HG03097 (cell line): ENCODE measurements around the gene RAI2.

Experiments used
- ATAC-seq: cut with Tn5 transposase; IDR thresholded peaks from one replicate; pipeline ENCODE4 v1.9.1; 2021; ENCODE audit not compliant: unreplicated experiment, low FRiP score

Gene RAI2

DNA sequence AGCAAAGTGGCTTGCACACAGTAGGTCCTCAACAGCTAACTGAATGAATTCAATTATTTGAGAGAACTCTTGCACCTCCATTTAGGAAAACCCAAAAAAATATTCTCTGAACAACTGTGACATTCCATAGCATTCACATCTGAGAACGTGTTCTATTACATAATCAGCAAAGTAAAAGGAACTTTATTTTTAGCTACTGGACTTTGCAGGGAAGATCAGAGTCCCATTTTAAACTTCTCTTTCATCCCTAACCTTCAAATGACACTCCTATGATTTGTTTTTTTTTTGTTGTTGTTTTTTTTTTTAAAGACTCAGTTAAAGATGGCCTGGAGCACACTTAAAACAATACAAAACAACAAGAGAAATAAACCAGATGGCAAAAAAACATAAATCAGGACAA lies 30.9 kb downstream of the RAI2 start:
- no peak for ATAC-seq

- no peak for ATAC-seq
Measured at GRCh38 chrX:17829566-17829965, 31.5 kb downstream of the RAI2 start.

- ATAC-seq: no peak
Measured at GRCh38 chrX:17828171-17828570, 32.9 kb downstream of the RAI2 start.

GRCh38 chrX:17826609-17827496 lies 34.2 kb downstream of the RAI2 start:
- ATAC-seq: no peak

- no peak for ATAC-seq
Measured at GRCh38 chrX:17824980-17825379, 36.1 kb downstream of the RAI2 start.

DNA sequence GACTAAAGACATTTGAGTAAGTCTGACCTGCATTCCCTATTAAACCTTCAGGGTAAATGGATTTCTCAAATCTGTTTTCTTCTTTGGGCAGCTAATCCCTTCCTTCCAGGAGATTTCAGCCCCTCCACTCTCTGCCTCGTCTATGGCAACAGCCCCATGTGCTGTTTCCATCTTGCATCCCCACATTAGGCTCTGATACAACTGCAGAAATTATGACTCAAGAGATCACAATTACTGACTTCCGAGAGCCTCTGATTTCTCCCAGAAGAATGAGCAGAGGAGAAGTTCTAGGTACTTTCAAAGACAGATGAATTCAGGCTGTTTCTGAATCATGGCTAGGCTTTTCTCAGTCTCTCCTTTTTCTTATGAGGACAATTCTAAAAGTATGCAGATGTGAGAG lies 38.7 kb downstream of the RAI2 start:
- ATAC-seq: no peak

DNA sequence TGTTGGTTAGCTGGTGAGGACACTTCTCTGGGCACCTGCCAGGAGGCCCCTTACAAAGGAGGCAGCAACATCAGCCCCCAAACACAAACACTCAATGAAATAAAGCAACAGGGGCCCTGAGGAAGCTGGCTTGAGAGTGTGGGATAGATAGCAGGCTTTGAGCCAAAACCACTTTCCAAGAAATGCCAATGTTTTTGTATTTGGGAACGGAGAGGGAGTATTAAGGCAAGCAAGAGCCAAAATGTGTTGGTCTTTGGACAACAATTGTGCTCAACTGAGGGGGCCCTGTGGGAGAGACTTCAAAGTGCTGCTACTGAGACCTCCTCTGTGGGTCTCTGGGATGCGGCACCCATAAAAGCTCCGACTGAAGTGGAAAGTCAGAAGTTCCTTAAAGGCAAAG lies 41.0 kb downstream of the RAI2 start:
- no peak for ATAC-seq

GRCh38 chrX:17818726-17819125 lies 42.4 kb downstream of the RAI2 start:
- no peak for ATAC-seq

DNA sequence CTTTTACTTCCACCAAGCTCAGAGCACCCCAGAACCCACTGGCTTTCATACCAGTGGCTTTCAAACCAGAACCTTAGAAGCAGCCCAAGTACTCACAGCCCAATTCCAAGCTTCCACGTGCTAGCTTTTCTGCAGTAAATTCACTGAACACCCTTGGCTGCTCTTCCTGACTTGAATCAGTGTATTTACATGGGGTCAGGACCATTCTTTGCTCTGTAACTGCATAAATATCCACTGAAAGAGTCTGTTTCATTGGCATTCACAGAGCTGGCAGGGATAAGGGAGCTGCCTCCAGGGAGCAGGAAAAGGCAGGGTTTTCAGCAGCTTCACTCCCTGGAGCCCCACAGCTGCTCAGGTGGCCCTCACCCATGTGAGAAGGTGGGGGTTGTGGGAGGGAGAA lies 43.8 kb downstream of the RAI2 start:
- ATAC-seq: no peak

- ATAC-seq: no peak
Measured at GRCh38 chrX:17814557-17814956, 46.5 kb downstream of the RAI2 start.

GRCh38 chrX:17814059-17814458 lies 47.0 kb downstream of the RAI2 start:
- no peak for ATAC-seq

DNA sequence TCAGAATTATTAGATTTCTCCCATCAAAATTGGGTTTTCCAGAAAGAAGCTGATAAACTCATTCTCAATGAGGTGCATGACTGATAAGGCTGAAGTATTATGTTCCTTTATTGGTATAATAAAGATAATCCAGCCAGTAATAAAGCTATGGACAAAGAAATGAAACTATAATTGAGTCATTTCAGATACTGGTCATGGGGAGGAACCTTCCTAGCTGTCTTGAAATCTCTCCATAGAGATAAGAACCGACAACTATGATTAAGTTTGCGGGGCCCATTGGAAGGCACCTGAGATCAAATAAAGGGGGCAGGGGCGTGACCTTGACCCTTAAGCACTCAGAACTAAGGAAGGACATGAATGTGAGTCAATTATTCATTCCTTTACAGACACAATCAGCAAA lies 47.8 kb downstream of the RAI2 start:
- ATAC-seq: no peak

GRCh38 chrX:17812763-17813162 lies 48.3 kb downstream of the RAI2 start:
- no peak for ATAC-seq

GRCh38 chrX:17809984-17810383 lies 51.1 kb downstream of the RAI2 start:
- no peak for ATAC-seq

DNA sequence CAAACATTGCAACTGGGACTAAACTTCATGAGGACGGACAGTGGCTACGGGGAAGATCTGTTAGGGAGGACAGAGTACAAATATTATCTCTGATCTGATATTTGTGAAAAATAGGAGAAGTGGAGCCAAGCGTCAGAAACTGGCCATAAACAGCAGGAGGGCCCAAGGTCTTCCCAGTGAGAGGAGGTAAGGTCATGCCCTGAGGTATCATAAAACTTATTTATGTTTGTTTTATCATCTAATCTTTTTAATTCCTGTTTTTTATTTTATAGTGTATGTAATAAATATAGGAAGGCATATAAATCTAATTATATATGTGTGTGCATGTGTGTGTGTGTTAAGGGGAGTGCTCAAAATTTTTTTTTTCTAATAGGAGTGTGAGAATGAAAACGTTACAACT lies 51.8 kb downstream of the RAI2 start:
- no peak for ATAC-seq

DNA sequence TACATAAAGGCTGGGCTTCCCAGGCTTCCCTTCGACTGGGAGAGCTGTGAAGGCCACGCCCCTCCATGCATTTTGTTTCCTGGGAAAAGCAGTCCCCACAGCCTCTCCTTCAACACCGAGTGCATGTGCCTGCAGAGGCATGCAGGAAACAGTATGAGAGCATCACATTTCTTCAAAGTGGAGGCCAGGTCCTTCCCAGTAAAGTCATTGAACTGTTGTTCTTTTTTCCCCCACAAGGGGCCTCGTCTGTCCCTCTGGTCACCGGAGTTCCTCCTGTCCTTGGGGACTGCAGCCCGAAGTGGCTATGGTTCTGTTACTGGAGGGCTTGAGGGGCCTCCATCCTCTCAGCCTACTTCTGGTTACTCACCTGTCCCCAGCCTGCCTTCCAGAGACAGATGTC lies 56.0 kb downstream of the RAI2 start:
- ATAC-seq: no peak

GRCh38 chrX:17803449-17803848 lies 57.6 kb downstream of the RAI2 start:
- ATAC-seq: no peak

- no peak for ATAC-seq
Measured at GRCh38 chrX:17802756-17803155, 58.3 kb downstream of the RAI2 start.

DNA sequence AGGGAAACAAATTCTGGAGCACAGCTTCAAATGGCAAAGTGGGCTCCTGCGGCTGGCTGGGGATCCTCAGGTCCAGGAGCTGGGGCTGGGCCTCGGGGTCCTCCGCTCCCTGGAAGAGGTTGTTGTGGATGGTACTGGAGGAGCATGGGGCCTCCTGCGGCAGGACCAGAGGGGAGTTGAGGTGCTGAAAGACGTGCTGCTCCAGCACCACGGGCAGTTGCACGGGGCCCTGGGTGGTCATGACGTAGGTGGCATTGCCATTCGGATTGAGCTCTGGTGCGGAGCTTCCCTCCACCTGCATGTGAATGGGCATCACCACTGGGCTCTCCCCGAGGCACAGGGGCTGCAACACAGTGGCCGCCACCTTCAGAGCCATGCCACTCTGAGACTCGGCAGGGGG lies 59.7 kb downstream of the RAI2 start:
- ATAC-seq: no peak

GRCh38 chrX:17798921-17799320 lies 62.2 kb downstream of the RAI2 start:
- ATAC-seq: no peak

DNA sequence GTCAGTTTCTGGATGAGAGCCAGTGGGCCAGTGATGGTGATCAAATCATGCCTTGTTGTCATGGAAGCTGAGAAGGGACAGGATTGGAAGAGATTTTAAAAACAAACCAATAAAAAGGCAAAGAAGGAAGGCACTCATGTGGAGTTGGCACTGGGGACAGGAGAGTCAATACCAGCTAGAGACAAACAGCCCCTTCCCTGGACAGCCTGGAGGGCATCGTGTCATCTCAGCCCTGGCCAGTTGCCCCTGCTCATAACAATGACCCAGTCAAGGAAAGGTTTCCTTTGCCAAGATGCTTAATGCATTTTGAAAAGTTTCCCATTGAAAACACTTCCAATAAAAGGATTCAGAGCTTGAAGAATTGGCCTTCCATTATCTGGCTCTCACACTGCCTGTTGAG lies 68.3 kb downstream of the RAI2 start:
- no peak for ATAC-seq

DNA sequence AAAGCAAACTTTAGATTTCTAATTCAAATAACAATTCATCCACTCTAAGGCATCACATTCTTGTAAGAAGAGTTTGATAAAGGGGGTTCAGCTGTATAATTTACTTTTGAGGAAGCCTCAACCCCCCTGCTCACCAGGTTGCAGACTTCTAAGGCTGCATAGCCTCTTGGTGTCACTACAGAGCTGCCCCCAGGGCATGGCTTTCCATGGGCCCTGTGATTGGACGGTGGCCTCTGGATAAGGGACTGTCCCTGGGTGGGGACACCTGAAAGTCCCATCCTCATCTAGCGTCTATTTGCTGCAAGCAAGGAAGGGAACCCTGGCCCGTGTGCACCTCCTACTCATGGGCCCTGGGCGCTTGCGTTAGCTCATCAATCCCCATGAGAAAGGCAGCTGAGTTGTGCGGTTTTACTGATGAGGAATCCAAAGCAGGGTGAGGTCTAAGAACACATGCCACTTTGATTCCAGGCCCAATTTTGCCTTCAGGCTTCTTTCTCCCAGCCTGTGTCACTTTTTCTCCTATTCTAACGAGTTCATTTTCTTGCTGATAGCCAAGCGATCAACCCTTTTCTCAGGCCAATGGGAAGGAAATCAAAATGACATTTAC lies 72.0 kb downstream of the RAI2 start:
- ATAC-seq: no peak
